Neural cell (in vitro differentiated cells): ENCODE measurements around the gene FAM83G. TPM values are rescaled to one million over a fixed set of nuclear protein-coding genes. Genes with fewer than 3 reads are reported as not detected.

Experiments used
- H2AFZ ChIP-seq: fragments of 200-600, 300-800 bp; sonication (generic), shearing (Covaris generic); 2 replicates; pipeline ENCODE4 v1.6.0; 2014; ENCODE audit warnings: low read depth, mild to moderate bottlenecking, antibody characterized with exemption, low read length, moderate library complexity
- H3F3A ChIP-seq: fragments of 200-600 bp; shearing (Covaris generic); 2 replicates; pipeline ENCODE4 v1.6.1; 2016; ENCODE audit warnings: mild to moderate bottlenecking, moderate library complexity, mixed read lengths, antibody characterized with exemption, low read length; ENCODE audit not compliant: insufficient read depth, poor library complexity, severe bottlenecking
- H3K27ac ChIP-seq: fragments of 200-600, 300-800 bp; sonication (generic), shearing (Covaris generic); 2 replicates; pipeline ENCODE4 v1.5.1; 2014; ENCODE audit warnings: mild to moderate bottlenecking, low read length, moderate library complexity
- H3K27me3 ChIP-seq: fragments of 300-800, 200-600 bp; sonication (generic), shearing (Covaris generic); 2 replicates; pipeline ENCODE4 v1.6.0; 2014; ENCODE audit warnings: mild to moderate bottlenecking, low read depth, low read length, moderate library complexity; ENCODE audit not compliant: insufficient read depth
- H3K36me3 ChIP-seq: fragments of 300-800, 200-600 bp; sonication (generic), shearing (Covaris generic); 2 replicates; pipeline ENCODE4 v1.5.1; 2014; ENCODE audit warnings: mild to moderate bottlenecking, antibody characterized with exemption, low read length, moderate library complexity; ENCODE audit not compliant: insufficient read depth
- H3K4me2 ChIP-seq: fragments of 300-800, 200-600 bp; sonication (generic), shearing (Covaris generic); 2 replicates; pipeline ENCODE4 v1.6.0; 2014; ENCODE audit warnings: mild to moderate bottlenecking, low read length
- H3K4me3 ChIP-seq: fragments of 300-800, 200-600 bp; sonication (generic), shearing (Covaris generic); 2 replicates; pipeline ENCODE4 v1.5.1; 2014; ENCODE audit warnings: mild to moderate bottlenecking, low read length, moderate library complexity
- H3K79me2 ChIP-seq: fragments of 200-600 bp; shearing (Covaris generic); replicated peaks from 2 replicates; pipeline ENCODE4 v1.6.0; 2014; ENCODE audit warnings: mild to moderate bottlenecking, low read length, moderate library complexity; ENCODE audit not compliant: insufficient read depth
- H3K9ac ChIP-seq: fragments of 300-800, 200-600 bp; sonication (generic), shearing (Covaris generic); 2 replicates; pipeline ENCODE4 v1.6.1; 2016; ENCODE audit warnings: mild to moderate bottlenecking, low read length, mixed read lengths
- H3K9me2 ChIP-seq: fragments of 200-600 bp; shearing (Covaris generic); 2 replicates; pipeline ENCODE4 v1.6.1; 2016; ENCODE audit warnings: mild to moderate bottlenecking, low read length, mixed read lengths; ENCODE audit not compliant: insufficient read depth
- H3K9me3 ChIP-seq: fragments of 200-600, 300-800 bp; sonication (generic), shearing (Covaris generic); 2 replicates; pipeline ENCODE4 v1.6.1; 2016; ENCODE audit warnings: mild to moderate bottlenecking, mixed run types, low read length, moderate library complexity, mixed read lengths
- H4K20me1 ChIP-seq: fragments of 200-600 bp; shearing (Covaris generic); 2 replicates; pipeline ENCODE4 v1.6.1; 2016; ENCODE audit warnings: mild to moderate bottlenecking, mixed run types; ENCODE audit not compliant: insufficient read depth
- CTCF ChIP-seq: fragments of 450-650 bp; IDR thresholded peaks from 2 replicates; pipeline ENCODE4 v1.5.1; 2014; ENCODE audit warnings: antibody characterized with exemption, mild to moderate bottlenecking, moderate library complexity; ENCODE audit not compliant: poor library complexity, severe bottlenecking
- EP300 ChIP-seq: fragments of 450-650 bp; conservative IDR thresholded peaks from 2 replicates; pipeline ENCODE4 v1.6.1; 2014; ENCODE audit warnings: antibody characterized with exemption, mild to moderate bottlenecking, moderate library complexity; ENCODE audit not compliant: poor library complexity, severe bottlenecking
- EZH2 ChIP-seq: fragments of 200-600, 300-800 bp; shearing (Covaris generic), sonication (generic); IDR thresholded peaks from 2 replicates; pipeline ENCODE4 v1.6.1; 2014; ENCODE audit warnings: antibody characterized with exemption, low read length, borderline replicate concordance, mild to moderate bottlenecking; ENCODE audit not compliant: insufficient read depth, poor library complexity, severe bottlenecking
- MXI1 ChIP-seq: fragments of 450-650 bp; conservative IDR thresholded peaks from 2 replicates; pipeline ENCODE4 v1.6.1; 2014; ENCODE audit warnings: antibody characterized with exemption, mild to moderate bottlenecking; ENCODE audit not compliant: poor library complexity, severe bottlenecking
- POLR2AphosphoS5 ChIP-seq: IDR thresholded peaks from 2 replicates; pipeline ENCODE4 v1.6.1; 2012
- RAD21 ChIP-seq: fragments of 450-650 bp; conservative IDR thresholded peaks from 2 replicates; pipeline ENCODE4 v1.6.1; 2014; ENCODE audit warnings: antibody characterized with exemption, mild to moderate bottlenecking, moderate library complexity
- REST ChIP-seq: IDR thresholded peaks from 2 replicates; pipeline ENCODE4 v1.6.1; 2012; ENCODE audit warnings: borderline replicate concordance
- SMC3 ChIP-seq: fragments of 450-650 bp; conservative IDR thresholded peaks from 2 replicates; pipeline ENCODE4 v1.6.1; 2014; ENCODE audit warnings: antibody characterized with exemption, mild to moderate bottlenecking, moderate library complexity; ENCODE audit not compliant: poor library complexity
- TAF1 ChIP-seq: IDR thresholded peaks from 2 replicates; pipeline ENCODE4 v1.6.1; 2012; ENCODE audit warnings: low read depth
- polyA plus RNA-seq: library from polyadenylated mRNA; depleted of rRNA; stranded (reverse); fragments of >200 nt; gene quantifications from 2 replicates; pipeline ENCODE4 v1.2.3, GENCODE V29; 2014

The FAM83G gene
- polyA plus RNA-seq, 1 donor from 2014 or later: not detected

GRCh38 chr17:18959071-18959844 lies 45.3 kb downstream of the FAM83G start:
- Histone ChIP-seq H3K79me2 (no peaks in the 10 kb centered on the region), H3K4me3 (no peak overlapping the region), H2AFZ (no peak overlapping the region), H3K4me2 (no peak overlapping the region), H3K27me3 (no peaks in the 10 kb centered on the region), H3K36me3 (no peaks in the 10 kb centered on the region), H3K9ac (no peak overlapping the region), H4K20me1 (no peaks in the 10 kb centered on the region), H3F3A (no peaks in the 10 kb centered on the region), H3K9me3 (no peaks in the 10 kb centered on the region), H3K9me2 (no peaks in the 10 kb centered on the region), H3K27ac (no peak overlapping the region)
- TF ChIP-seq TAF1 (no peak), RAD21 (no peak), POLR2AphosphoS5 (no peak), EZH2 (no peak), CTCF (no peak), REST (no peak), SMC3 (no peak), EP300 (no peak), MXI1 (no peak)

- Histone ChIP-seq H3K36me3 (no peaks in the 10 kb centered on the region), H2AFZ (no peak overlapping the region), H3K9me3 (no peaks in the 10 kb centered on the region), H3K79me2 (no peaks in the 10 kb centered on the region), H3F3A (no peaks in the 10 kb centered on the region), H4K20me1 (no peaks in the 10 kb centered on the region), H3K9ac (no peak overlapping the region), H3K9me2 (no peaks in the 10 kb centered on the region), H3K4me3 (no peak overlapping the region), H3K27ac (no peak overlapping the region), H3K4me2 (no peak overlapping the region), H3K27me3 (no peaks in the 10 kb centered on the region)
- TF ChIP-seq SMC3 (no peak), REST (no peak), CTCF (no peak), MXI1 (no peak), EZH2 (no peak), POLR2AphosphoS5 (no peak), EP300 (no peak), RAD21 (no peak), TAF1 (no peak)
Measured at GRCh38 chr17:18958611-18959010, 46.0 kb downstream of the FAM83G start.
